GM20000 (cell line): ENCODE measurements around the gene KRTAP9-6.
"Not testable (repeated sequence)": the region's sequence is repeated elsewhere in the genome, so short reads cannot be mapped to it uniquely, and the experiment has no call there.

Source experiments
- DNase-seq: peaks from one replicate; pipeline ENCODE4 v3.0.0; 2012; ENCODE audit warnings: low spot score
- CTCF ChIP-seq: IDR thresholded peaks from 2 replicates; pipeline ENCODE4 v1.5.1; 2012; ENCODE audit warnings: mild to moderate bottlenecking, control low read depth; ENCODE audit errors: extremely low read depth, missing control alignments

KRTAP9-6 gene

GRCh38 chr17:41271858-41272257 is 6.7 kb downstream of the KRTAP9-6 start:
- no peak for DNase-seq
- TF ChIP-seq CTCF: no peak

- not testable (repeated sequence) for DNase-seq
These were observed 10.5 kb downstream of the KRTAP9-6 start, which contains the start of gene KRTAP9-7 for GRCh38 chr17:41275648-41276190. Gene KRTAP9-7 (plus strand): TSS chr17:41275698. CDS start chr17:41275698, 0 bp downstream.

- no peak for TF ChIP-seq CTCF
- DNase-seq: peak; percentile 0
These were observed 13.2 kb downstream of the KRTAP9-6 start for GRCh38 chr17:41278176-41278955.

- DNase-seq: peak; percentile 0
These were observed 18.9 kb downstream of the KRTAP9-6 start for GRCh38 chr17:41284043-41284442.

GRCh38 chr17:41284546-41284945 is 19.4 kb downstream of the KRTAP9-6 start:
- DNase-seq: peak; percentile 0
- no peak for TF ChIP-seq CTCF

More at GRCh38 chr17:41284043-41284442, 18.9 kb downstream of the KRTAP9-6 start:
- no peak for TF ChIP-seq CTCF

GRCh38 chr17:41287050-41287449 is 21.9 kb downstream of the KRTAP9-6 start:
- TF ChIP-seq CTCF: no peak
- DNase-seq: peak; percentile 1

GRCh38 chr17:41294016-41294415 is 28.8 kb downstream of the KRTAP9-6 start:
- peak; percentile 0 for DNase-seq
- no peak for TF ChIP-seq CTCF
